Measurements from ENCODE around the gene TJAP1.
"Not testable (repeated sequence)": the region's sequence is repeated elsewhere in the genome, so short reads cannot be mapped to it uniquely, and the experiment has no call there.

The TJAP1 gene

DNA sequence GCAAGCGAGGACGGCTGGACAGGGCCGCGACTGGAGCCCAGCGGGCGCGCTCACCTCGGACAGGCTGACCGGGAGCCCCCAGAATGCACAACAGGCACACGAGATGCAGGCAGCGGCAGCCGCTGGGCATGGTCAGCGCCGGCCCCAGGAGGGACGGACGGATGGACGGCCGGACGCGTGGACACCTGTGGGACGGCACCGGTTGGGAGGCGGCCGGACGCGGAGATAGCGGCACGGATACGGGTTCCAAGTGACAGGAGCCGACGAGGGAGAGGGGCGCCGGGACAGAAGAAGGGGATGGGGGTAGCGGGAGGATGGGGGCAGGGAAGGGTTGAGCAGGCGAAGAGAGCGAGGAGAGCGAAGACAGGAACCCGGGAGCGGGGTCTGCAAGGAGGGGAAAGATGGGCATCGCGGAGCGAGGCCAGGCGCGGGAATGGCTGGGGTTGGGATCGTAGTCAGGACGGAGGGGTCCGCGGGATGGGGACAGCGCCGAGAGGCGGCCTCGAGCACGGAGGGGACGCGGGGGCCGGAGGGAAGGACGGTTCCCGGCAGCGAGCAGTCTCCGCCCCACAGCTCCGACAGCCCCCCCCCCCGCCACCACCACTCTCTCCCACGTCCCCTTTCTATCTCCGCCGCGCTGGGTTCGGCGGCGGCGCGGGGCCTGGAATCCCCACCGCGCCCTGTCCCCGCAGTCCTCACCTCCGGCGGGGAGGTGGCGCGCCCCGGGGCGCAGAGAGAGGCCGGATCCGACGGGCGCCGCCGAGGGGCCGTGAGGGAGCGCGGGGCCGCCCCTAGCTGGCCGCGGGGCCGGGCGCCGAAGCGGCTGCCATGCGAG, 22.5 kb upstream of the TJAP1 start:
- DNase-seq: peak; percentile 34

DNA sequence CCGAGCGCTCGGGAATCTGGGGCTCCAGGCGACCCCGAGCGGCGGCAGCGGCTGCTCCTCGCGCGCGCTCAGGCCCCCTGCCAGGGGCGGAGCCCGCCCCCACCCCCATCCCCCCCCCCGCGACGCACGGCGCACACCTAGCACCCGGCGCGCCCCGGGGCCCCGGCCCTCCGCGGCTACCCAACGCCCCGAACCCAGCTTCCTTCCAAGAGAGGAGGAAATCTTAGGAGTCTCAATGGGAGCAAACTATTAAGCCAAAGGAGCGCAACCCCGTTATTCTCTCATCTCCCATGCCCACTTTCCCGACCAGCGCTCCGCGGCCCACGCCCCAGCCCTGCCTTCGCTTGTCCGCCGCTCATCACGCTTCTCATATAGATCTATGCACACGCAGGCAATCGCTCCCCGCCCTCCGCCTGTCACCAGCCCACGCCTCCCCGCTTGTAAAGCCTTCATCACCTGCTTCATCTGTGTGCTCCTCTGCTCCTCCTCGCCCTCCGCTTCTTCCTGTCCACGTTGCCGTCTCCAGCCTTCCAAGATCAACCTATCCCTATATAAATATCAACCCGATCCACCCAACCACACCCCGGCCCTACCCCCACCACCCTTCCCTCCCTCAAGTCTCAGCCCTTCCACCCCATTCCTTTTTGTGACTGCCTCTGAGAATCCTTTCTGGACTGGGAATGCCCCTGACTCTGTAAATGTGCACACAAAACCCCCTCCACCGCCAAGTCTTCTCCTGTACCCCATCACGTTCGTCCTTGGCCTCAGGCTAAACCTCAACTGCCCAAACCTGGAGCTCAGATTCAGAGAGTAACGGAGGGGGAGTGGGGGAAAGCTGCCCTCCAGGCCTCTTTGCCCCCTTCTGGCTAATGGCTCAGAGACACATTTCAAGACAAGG, 21.6 kb upstream of the TJAP1 start, which contains the start of gene DLK2:
DLK2 (minus strand) TSS at position 18 of the 898 bp plus-strand sequence. CDS start 723 bp downstream, outside the sequence.
- peak; percentile 49 for DNase-seq

DNA sequence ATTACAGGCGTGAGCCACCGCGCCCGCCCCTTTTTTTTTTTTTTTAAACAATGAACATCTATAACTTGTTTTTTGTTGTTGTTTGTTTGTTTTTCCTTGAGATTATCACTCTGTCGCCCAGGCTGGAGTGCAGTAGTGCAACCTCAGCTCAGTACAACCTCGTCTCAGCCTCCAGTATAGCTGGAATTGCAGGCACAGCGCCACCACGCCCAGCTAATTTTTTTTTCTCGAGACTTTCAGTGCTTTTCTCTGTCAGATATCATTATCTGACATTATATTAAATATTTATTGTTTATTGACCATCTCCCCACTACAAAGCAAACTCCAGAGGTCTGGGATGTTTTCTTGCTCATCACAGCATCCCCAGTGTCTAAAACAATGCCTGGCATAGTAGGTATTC, 19.7 kb upstream of the TJAP1 start:
- no peak for DNase-seq

DNA sequence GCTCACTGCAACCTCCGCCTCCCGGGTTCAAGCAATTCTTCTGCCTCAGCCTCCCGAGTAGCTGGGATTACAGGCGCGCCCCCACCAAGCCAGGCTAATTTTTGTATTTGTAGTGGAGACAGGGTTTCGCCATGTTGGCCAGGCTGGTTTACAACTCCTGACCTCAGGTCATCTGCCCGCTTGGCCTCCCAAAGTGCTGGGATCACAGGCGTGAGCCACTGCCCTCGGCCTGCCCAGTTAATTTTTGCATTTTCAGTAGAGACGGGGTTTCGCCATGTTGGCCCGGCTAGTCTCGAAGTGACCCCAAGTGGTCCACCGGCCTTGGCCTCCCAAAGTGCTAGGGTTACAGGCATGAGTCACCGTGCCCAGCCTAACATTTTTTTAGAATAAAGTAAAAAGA, 19.2 kb upstream of the TJAP1 start:
- not testable (repeated sequence) for DNase-seq

DNA sequence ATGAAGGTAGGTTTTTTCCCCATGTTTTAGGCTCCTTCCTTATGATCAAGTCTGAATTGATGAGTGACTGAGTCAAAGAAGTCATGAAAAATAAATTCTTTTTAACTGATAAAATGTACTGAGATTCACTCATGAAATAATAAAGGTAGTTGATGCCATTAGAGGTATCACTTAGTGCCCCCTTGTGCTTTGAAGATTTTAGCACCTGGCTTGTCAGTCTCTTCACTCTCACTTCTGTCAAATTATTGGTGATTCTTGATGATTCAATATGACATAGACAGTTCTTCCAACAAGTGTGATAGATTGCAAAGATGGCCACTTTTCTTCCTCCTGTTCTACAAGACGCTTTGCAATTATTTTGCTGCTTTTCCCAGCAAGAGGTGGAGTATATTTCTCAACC, 17.8 kb upstream of the TJAP1 start:
- no peak for DNase-seq

DNA sequence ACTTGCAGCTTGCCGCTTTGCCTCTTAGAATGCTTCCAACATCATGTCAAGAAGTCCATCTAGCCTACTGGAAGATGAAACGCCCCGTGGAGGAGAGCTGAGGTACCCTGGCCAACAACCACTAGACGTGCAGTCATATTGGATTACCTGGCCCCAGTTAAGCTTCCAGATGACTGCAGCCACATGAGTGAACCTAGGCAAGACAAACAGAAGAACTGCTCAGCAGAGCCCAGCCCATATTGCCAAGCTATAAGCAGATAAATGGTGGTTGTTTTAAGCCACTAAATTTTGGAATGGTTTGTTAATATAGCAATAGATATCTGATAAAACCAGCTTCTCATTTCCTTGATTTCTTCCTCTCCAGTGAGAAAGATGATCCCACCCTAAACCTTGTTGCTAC, 17.3 kb upstream of the TJAP1 start:
- DNase-seq: no peak

DNA sequence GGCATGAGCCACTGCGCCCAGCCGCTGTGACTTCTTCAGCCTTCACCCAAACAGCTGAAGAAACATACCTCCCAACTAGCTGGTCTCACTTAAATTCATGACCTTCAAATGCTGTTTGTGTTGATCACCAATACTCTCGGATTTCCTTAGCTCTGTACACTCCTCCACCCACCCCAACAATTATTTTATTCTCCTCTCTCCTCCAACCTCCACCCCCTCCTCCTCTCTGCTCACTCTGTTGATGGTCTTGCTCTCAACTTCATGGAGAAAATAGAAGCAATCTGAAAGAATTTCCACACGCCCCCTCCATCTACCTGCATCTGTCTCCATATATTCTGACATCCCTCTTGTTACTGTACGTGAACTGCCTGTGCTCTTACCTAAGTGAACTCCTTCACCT, 15.4 kb upstream of the TJAP1 start:
- no peak for DNase-seq

DNA sequence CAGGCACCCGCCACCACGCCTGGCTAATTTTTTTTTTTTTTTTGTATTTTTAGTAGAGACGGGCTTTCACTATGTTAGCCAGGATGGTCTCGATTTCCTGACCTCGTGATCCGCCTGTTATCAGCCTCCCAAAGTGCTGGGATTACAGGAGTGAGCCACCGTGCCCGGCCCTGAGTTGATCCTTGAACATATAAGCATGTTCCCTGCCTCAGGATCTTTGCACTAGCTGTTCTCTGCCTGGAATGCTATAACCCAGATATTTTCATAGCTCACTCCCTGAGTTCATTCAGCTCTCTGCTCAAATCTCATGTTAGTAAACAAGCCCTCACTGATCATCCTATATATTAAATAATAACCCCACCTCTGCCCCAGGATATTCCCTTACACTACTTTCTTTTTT, 13.0 kb upstream of the TJAP1 start:
- DNase-seq: no peak

DNA sequence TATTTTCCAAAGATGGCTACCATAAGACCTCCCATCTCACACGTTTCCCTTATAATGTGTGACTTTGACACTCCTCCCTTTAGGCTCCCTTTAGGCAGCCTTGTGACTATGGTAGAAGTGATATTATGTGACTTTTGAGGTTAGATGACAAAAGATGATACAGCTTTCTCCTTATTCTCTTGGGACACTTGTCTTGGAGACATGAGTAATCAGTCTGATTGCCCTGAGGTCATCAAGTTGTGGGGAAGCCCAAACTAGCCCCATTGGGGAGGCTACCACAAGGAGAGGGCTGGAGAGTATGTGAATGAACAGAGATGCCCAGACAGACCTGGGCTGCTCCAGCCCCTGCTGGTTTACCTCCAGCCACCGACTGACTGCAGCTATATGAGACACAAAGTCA, 11.4 kb upstream of the TJAP1 start:
- DNase-seq: no peak

DNA sequence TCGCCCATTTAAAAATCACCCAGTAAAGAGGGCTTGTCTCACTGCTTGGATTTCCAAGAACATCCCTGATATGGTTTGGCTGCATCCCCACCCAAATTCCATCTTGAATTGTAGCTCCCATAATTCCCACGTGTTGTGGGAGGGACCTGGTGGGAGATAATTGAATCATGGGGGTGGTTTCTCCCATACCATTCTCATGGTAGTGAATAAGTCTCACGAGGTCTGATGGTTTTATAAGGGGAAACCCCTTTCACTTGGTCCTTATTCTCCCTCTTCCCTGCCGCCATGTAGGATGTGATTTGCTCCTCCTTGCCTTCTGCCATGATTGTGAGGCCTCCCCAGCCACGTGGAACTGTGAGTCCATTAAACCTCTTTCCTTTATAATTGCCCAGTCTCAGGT, 10.1 kb upstream of the TJAP1 start:
- DNase-seq: not testable (repeated sequence)

DNA sequence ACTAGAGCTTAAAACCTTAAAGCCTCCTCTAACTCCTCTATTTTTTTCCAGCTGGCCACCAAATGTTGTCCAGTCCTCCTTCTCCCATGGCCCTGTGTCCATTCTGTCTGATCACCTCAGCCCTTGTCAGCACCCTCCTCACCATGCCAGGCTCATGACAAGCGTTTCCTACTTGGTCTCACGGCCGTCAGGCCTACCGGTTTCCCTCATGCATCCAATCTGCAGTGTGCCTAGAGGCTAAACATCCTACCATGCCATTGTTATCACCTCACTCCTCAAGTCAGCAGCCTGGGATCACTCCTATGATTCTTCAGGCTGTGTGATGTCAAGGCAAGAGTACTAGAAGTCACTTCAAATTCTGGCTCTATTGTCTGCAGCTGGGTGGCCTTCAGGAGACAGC, 9.6 kb upstream of the TJAP1 start:
- DNase-seq: no peak

DNA sequence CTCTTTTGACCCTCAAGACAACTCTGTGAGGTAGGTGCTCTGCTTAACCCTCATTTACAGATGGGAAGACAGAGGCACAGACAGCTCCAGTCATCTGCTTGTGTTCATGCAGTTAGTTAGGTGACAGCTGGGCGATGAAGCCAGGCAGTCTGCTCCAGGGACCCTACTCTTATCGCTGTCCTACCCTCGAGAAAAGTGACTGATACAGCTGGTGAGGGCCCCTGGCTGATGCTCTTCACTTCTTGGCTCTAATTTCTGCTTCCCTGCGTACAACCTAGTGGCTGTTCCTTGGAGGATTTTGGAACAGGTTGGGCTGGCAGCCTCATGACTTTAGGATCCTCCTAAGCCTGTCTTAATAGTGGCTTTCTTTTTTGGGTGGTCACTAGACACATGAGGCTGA, 9.1 kb upstream of the TJAP1 start:
- peak; percentile 7 for DNase-seq

DNA sequence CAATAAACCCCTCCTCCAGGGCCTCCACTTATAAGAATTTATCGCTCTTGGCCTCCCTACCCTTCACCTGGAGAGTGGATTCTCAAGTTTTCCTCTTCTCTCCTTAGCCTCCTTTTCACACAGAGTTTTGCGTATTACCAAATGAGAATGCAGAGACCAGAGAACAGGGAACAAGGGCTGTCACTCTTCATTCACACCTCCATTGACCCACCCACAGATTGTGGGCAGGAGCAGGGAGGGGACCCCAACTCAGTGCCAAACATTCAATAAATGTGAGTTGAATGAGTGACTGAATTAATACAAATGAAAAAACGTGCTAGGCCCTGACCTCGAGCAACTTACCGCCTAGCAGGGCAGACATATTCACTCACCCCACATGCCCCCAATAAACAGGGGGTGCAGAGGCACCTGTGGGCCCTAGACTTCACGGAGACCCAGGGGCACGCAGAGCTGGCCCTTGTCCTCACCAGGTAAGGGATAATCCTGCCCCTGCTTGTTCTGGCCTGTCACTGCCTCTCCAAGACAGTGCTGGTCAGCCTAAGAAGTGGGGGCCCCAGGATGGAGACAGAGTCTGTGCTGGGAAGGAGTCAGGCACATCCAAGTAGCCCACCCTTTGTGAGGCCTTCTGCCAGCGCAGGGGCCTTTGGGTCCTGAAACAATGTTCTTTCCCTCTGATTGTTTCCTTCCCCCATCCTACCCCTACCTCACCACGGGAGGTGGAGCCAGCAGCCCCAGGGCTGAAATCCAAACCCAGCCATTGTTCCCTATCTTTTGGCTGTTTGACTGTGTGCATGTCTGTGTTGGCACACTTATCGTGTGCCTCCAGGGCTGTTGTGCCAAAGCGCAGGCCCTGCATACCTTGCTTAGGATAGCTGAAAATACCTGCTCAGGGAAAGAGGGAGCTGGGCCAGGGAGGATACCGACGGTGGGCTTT, 8.4 kb upstream of the TJAP1 start:
- DNase-seq: no peak

DNA sequence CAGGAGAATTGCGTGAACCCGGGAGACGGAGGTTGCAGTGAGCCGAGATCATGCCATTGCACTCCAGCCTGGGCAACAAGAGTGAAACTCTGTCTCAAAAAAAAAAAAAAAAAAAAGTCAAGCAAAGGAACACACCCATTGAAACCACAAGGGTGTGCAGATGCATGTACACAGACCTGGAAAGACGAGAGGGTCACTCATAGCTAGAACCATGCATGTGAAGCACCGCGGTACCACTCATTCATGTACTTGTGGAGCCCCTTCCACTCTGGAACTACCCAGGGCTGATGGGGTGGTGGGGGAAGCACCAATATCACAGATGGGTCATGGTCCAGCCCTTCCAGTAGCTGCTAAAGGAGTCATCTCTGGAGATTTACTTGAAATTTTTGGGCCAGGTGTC, 7.4 kb upstream of the TJAP1 start:
- DNase-seq: no peak

DNA sequence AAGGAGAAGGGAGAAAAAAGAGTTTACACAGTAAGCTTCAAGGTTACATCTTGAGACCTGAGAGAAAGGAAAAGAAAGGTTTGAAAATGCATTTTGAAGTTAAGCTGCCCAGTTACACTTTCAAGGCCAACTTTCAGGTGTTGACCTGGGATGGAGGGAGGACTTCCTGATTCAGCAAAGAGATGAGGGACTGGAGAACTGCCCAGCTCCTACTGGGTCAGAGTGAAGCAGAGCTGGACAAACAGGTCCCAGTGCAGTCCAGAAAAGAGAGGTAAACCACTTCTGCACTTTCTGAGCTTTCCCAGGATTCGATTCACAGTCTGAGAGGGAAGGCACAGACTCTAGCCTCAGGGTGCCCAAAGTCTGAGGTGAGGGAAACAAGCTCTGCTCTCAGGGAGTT, 6.0 kb upstream of the TJAP1 start:
- no peak for DNase-seq

DNA sequence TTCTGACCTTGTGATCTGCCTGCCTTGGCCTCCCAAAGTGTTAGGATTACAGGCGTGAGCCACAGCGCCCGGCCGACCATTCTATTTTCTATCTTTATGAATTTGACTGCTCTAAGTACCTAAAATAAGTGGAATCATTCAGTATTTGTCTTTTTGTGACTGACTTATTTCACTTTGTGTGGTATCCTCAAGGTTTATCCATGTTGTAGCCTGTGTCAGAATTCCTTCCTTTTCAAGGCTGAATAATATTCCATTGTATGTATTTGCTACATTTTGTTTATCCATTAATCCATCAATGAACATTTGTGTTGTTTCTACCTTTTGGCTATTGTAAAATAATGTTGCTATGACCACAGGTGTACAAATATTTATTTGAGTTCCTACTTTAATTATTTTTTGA, 4.9 kb upstream of the TJAP1 start:
- DNase-seq: no peak

DNA sequence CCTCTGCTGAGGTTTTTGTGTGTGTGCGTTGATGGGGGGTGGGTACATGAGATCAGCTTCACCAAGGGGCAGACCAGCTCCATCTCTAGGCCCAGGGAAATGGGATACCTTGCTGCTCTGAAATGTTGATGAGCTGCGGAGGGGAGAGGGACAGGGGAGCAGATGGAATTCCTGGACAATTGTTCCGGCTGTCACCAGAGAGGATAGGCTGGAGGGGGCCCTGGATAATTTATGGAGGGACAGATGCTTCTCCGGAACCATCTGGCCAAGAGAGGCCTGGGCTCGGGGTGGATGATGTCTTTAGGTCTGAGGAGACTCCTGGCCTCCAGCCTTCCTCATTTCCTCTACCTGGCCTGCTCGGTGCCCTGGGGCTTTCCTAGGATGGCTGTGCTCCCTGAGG, 1.9 kb upstream of the TJAP1 start:
- DNase-seq: no peak

DNA sequence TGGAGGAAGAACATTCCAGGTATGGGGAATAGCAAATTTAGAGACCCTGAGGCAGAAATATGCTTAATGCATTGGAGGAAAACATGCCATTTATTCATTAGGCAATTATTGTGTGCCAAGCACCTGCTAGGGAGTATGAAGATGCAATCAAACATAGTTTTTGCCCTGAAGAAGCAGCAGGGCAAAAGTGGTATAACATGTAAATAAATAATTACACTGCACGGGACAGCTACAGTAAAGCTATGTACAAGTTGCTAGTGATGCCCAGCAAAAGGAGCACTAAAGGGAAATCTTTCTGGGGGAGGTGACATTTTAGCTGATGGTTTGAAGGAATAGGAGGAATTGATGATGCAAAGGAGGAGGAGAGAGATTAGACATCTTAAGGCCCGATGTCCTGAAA, 624 bp upstream of the TJAP1 start:
- no peak for DNase-seq

DNA sequence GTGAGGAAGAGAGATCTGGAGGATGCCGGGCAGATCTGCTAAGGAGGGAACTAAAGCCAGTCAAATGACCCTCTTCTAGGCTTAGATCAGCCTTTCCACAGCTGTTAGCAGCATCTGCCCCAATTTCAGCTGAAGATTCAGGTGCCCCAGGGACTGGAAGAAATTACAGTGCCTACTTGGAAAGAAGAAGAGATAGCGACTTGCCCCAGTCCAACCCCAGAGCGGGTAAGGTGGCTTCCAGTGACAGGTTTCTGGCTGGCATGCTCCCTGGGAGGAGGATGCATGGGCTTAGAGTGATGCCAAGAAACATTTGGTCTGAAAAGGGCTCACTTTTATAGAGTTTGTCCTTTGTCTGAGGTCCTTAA, 620 bp downstream of the TJAP1 start:
- DNase-seq: no peak

DNA sequence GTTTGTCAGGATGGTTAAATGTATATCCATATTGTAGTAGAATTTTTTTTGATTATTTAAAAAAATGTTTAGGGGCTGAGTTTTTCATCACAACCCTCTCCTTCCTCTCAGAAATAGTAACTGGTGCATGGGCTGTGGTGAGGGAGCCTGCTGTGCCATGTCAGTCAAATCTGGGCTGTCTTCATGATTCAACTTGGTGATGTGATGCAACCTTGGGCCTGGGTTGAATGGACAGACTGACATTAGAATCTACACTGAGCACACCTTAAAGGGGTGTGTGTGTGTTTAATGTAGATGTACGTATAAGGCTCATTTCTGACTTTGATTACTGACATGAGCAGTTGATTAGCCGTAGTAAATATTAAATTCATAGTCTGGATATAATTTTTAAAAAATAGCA, 3.7 kb downstream of the TJAP1 start:
- no peak for DNase-seq

DNA sequence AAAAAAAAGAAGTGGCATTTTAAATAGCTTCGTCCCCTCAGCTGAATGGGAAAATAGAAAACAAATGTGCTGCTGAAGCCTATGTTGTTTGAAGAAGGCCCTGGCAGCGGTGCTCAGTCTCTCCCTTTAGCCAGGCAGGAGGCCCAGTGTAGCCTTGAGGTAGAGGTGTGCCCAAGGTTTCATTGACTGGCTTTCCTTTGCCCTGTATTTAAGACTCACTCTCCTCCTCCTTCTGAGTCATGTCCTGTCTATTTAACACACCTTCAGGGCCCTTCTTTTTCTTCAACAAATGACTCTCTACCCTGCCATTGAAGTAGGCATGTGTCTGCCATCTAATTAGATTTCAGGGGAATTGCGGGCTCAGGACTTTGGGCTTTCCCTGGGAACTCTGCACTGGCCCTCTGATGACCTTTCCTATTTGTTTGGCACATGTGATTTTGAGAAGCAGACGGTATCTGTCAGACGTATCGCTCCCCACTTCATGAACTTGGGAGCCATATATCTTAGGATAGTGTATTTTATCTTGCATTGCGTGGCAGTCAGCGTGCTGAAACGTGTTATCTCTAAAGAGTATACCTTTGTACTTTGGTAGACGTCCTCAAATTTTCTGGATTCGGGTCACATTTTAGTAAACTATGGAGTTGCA, 4.3 kb downstream of the TJAP1 start:
- no peak for DNase-seq

DNA sequence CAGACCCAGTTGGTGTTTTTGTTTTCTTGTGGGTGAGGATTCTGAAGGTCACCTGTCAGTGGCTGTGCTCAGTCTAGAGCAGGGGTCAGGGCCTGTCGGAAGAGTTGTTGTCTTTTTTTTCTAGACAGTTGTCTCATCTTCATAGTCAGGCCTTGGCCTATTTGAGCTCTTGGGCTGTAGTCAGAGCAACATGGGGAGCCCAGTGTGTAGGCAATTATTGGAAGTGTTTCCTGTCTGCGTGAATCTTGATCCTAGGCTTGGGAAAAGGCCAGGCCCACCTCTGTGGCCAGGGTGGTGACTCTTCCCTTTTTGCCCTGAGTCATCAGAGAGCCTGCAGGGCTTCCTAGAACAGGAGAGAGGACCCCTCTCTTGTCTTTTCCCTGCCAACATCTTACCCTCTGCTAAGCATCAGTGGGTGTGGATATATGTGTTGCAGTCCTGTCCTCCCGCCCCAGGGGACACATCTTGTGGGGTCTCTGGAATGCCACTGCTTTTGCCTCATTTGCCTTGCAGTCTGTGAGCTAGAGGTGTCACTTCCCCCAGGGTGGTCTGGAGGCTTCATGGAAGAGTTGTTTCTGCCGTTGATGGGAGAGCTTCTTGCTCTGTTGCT, 11.4 kb downstream of the TJAP1 start:
- DNase-seq: no peak
